ENCODE data around the gene CNPY4.

The CNPY4 gene

DNA sequence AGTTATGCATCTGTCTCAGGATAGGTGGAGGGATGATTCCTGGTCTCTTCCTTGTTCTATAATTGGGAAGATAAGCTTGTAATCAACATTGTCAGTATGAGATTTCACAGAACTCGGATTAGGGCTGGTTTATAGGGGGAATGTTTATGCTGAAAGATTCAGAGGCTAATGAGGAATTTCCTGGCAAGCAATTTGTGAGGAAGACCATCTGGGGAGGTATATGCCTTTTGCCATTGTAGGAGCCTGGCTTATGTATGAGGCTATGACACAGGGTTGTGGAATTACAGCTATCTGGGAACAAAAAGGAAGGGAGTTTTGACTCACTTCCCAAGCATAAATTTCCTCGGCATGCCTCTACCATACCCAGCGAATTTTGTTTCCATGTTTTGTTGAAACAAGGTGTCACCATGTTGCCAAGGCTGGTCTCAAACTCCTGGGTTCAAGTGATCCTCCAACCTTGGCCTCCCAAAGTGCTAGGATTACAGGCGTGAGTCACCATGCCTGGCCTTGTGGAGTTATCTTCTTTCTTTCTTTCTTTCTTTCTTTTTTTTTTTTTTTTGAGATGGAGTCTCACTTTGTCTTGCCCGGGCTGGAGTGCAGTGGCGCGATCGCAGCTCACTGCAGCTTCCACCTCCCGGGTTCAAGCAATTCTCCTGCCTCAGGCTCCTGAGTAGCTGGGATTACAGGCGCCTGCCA is 32.2 kb upstream of the CNPY4 start:
- ATAC-seq (replicated peaks; ENCODE audit: extremely low read depth, poor library complexity, severe bottlenecking): no peak
- H3K27ac Mint-ChIP-seq (ENCODE audit: low read depth): no peak overlapping the region
- no peaks in the 10 kb centered on the region for H3K27me3 Mint-ChIP-seq
- DNase-seq (ENCODE audit: low spot score in 2 of 2): no peak
- peaks cover 29% of the 10 kb centered on the region for H3K36me3 Mint-ChIP-seq (ENCODE audit: insufficient read depth)
- no peaks in the 10 kb centered on the region for H3K9me3 Mint-ChIP-seq
- H3K4me1 Mint-ChIP-seq: peaks cover 19% of the 10 kb centered on the region
- no peak overlapping the region for H3K4me3 Mint-ChIP-seq

DNA sequence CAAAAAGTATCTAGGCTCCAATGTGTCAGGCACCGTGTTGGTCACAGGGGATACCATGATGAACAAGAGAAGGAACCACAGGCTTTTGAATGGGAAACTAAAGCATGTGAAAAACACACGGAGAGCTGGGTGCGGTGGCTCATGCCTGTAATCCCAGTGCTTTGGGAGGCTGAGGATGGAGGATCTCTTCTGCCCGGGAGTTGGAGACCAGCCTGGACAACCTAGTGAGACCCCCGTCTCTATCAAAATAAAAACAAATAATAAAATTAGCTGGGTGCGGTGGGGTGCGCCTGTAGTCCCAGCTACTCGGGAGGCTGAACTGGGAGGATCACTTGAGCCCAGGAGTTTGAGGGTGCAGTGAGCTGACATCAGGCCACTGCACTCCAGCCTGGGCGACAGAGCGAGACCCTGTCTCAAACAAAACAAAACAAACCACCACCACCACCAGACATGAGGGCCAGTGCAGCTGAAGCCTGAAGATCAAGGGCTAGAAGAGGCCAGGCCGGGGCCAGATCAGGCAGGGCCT is 31.3 kb upstream of the CNPY4 start:
- Mint-ChIP-seq H3K4me1 (peaks cover 9% of the 10 kb centered on the region), H3K9me3 (no peaks in the 10 kb centered on the region), H3K27me3 (no peaks in the 10 kb centered on the region)

GRCh38 chr7:100088621-100089457 is 30.6 kb upstream of the CNPY4 start, which contains the start of gene COPS6:
TSS of gene COPS6 (plus strand) at chr7:100088969. CDS start at chr7:100088991, 22 bp downstream.
- Mint-ChIP-seq H3K4me3 (peak within 1 kb of the TSS; percentile 84), H3K36me3 (ENCODE audit: insufficient read depth) (peaks cover 40% of the 10 kb centered on the region)

More for the DNA sequence above, 31.3 kb upstream of the CNPY4 start:
- Mint-ChIP-seq H3K27ac (ENCODE audit: low read depth) (peak overlapping the region; percentile 78), H3K4me3 (peak overlapping the region; percentile 84), H3K36me3 (ENCODE audit: insufficient read depth) (peaks cover 34% of the 10 kb centered on the region)
- DNase-seq (ENCODE audit: low spot score in 2 of 2) (no peak), ATAC-seq (replicated peaks; ENCODE audit: extremely low read depth, poor library complexity, severe bottlenecking) (no peak)

GRCh38 chr7:100089458-100090196 is 29.8 kb upstream of the CNPY4 start:
- DNase-seq (ENCODE audit: low spot score in 2 of 2): no peak
- H3K27ac Mint-ChIP-seq (ENCODE audit: low read depth): peak overlapping the region; percentile 78
- peaks cover 44% of the 10 kb centered on the region for H3K36me3 Mint-ChIP-seq (ENCODE audit: insufficient read depth)
- H3K4me1 Mint-ChIP-seq: peaks cover 9% of the 10 kb centered on the region
- no peaks in the 10 kb centered on the region for H3K27me3 Mint-ChIP-seq
- no peak for ATAC-seq (replicated peaks; ENCODE audit: extremely low read depth, poor library complexity, severe bottlenecking)
- H3K4me3 Mint-ChIP-seq: peak overlapping the region; percentile 84
- no peaks in the 10 kb centered on the region for H3K9me3 Mint-ChIP-seq

More at GRCh38 chr7:100088621-100089457, 30.6 kb upstream of the CNPY4 start, which contains the start of gene COPS6:
- DNase-seq (ENCODE audit: low spot score in 2 of 2) (peak; percentile 76 to 80), ATAC-seq (replicated peaks; ENCODE audit: extremely low read depth, poor library complexity, severe bottlenecking) (peak; percentile 72)
- Mint-ChIP-seq H3K27ac (ENCODE audit: low read depth) (peak within 1 kb of the TSS; percentile 78), H3K4me1 (peaks cover 9% of the 10 kb centered on the region), H3K27me3 (no peaks in the 10 kb centered on the region), H3K9me3 (no peaks in the 10 kb centered on the region)

DNA sequence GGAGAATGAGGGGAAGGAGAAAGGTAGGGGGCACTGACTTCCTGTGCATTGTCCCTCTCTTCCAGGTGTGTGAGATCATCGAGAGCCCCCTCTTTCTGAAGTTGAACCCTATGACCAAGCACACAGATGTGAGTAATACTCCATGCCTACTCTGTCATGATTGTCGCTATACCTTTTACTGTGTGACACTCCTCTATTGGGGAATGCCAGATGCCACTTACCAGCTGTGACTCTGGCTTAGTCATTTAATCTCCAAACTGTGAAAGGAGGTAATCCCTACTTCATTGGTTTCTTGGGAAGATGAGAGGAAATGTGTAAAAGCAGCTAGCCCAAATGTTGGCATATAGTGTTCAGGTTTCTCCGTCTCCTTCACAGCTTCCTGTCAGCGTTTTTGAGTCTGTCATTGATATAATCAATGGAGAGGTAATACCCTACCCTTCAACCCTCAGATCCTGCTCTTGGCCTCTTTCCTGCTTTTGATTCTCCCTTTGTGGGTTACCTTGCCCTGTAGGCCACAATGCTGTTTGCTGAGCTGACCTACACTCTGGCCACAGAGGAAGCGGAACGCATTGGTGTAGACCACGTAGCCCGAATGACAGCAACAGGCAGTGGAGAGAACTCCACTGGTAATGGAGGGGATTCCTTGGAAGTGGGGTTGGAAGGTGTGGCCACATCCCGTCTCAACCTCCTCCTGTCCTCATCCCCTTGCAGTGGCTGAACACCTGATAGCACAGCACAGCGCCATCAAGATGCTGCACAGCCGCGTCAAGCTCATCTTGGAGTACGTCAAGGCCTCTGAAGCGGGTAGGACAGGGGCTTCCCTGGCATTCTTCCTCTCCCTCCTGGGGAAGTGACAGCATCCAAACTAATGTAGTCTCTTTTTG is 28.7 kb upstream of the CNPY4 start:
- no peak for ATAC-seq (replicated peaks; ENCODE audit: extremely low read depth, poor library complexity, severe bottlenecking)
- Mint-ChIP-seq H3K27me3 (no peaks in the 10 kb centered on the region), H3K4me3 (peak overlapping the region; percentile 23), H3K4me1 (peaks cover 9% of the 10 kb centered on the region), H3K27ac (ENCODE audit: low read depth) (no peak overlapping the region), H3K36me3 (ENCODE audit: insufficient read depth) (peaks cover 51% of the 10 kb centered on the region), H3K9me3 (no peaks in the 10 kb centered on the region)
- DNase-seq (ENCODE audit: low spot score in 2 of 2): no peak

- H3K36me3 Mint-ChIP-seq (ENCODE audit: insufficient read depth): peaks cover 56% of the 10 kb centered on the region
- no peaks in the 10 kb centered on the region for H3K27me3 Mint-ChIP-seq
- no peaks in the 10 kb centered on the region for H3K9me3 Mint-ChIP-seq
- no peak overlapping the region for H3K4me3 Mint-ChIP-seq
- H3K4me1 Mint-ChIP-seq: peaks cover 9% of the 10 kb centered on the region
- no peak for ATAC-seq (replicated peaks; ENCODE audit: extremely low read depth, poor library complexity, severe bottlenecking)
- H3K27ac Mint-ChIP-seq (ENCODE audit: low read depth): no peak overlapping the region
- DNase-seq (ENCODE audit: low spot score in 2 of 2): no peak
Measured at GRCh38 chr7:100091411-100092181, 27.8 kb upstream of the CNPY4 start.

GRCh38 chr7:100093054-100093453 is 26.4 kb upstream of the CNPY4 start:
- no peak for ATAC-seq (replicated peaks; ENCODE audit: extremely low read depth, poor library complexity, severe bottlenecking)

DNA sequence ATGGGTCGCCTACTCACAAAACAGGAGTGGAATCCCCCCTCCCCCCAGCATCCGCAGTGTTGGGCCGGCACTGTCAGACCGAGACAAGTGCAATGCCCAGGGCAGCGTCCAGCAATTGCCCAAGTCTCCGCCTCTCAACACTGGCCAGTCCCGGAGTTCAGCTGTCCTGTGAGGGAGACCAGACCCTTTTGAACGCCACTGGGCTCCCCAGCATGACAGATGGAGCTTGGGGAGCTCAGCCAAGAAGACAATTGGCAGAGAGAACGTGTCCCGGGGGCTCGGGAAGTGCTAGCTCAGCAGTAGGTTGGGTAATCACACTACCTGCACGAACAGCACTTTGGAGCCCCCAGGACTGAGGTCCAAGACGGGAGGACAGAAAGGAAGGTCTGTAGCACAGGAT is 25.9 kb upstream of the CNPY4 start:
- no peak overlapping the region for H3K27ac Mint-ChIP-seq (ENCODE audit: low read depth)
- peaks cover 23% of the 10 kb centered on the region for H3K4me1 Mint-ChIP-seq
- H3K27me3 Mint-ChIP-seq: no peaks in the 10 kb centered on the region
- no peak for DNase-seq (ENCODE audit: low spot score in 2 of 2)
- ATAC-seq (replicated peaks; ENCODE audit: extremely low read depth, poor library complexity, severe bottlenecking): no peak
- H3K9me3 Mint-ChIP-seq: no peaks in the 10 kb centered on the region
- peaks cover 67% of the 10 kb centered on the region for H3K36me3 Mint-ChIP-seq (ENCODE audit: insufficient read depth)
- no peak overlapping the region for H3K4me3 Mint-ChIP-seq

More at GRCh38 chr7:100093054-100093453, 26.4 kb upstream of the CNPY4 start:
- Mint-ChIP-seq H3K9me3 (no peaks in the 10 kb centered on the region), H3K27ac (ENCODE audit: low read depth) (no peak overlapping the region), H3K4me3 (no peak overlapping the region), H3K4me1 (peaks cover 18% of the 10 kb centered on the region), H3K27me3 (no peaks in the 10 kb centered on the region), H3K36me3 (ENCODE audit: insufficient read depth) (peaks cover 64% of the 10 kb centered on the region)
- no peak for DNase-seq (ENCODE audit: low spot score in 2 of 2)

GRCh38 chr7:100093925-100094486 is 25.4 kb upstream of the CNPY4 start:
- DNase-seq (ENCODE audit: low spot score in 2 of 2) (no peak), ATAC-seq (replicated peaks; ENCODE audit: extremely low read depth, poor library complexity, severe bottlenecking) (no peak)
- Mint-ChIP-seq H3K36me3 (ENCODE audit: insufficient read depth) (peaks cover 67% of the 10 kb centered on the region), H3K9me3 (no peaks in the 10 kb centered on the region), H3K27me3 (no peaks in the 10 kb centered on the region), H3K27ac (ENCODE audit: low read depth) (no peak overlapping the region), H3K4me1 (peaks cover 28% of the 10 kb centered on the region), H3K4me3 (no peak overlapping the region)

GRCh38 chr7:100095289-100095688 is 24.1 kb upstream of the CNPY4 start:
- H3K36me3 Mint-ChIP-seq (ENCODE audit: insufficient read depth): peaks cover 69% of the 10 kb centered on the region
- ATAC-seq (replicated peaks; ENCODE audit: extremely low read depth, poor library complexity, severe bottlenecking) (no peak), DNase-seq (ENCODE audit: low spot score in 2 of 2) (no peak)
- no peaks in the 10 kb centered on the region for H3K27me3 Mint-ChIP-seq
- H3K4me3 Mint-ChIP-seq: no peak overlapping the region
- H3K4me1 Mint-ChIP-seq: peaks cover 32% of the 10 kb centered on the region
- no peaks in the 10 kb centered on the region for H3K9me3 Mint-ChIP-seq
- H3K27ac Mint-ChIP-seq (ENCODE audit: low read depth): no peak overlapping the region

DNA sequence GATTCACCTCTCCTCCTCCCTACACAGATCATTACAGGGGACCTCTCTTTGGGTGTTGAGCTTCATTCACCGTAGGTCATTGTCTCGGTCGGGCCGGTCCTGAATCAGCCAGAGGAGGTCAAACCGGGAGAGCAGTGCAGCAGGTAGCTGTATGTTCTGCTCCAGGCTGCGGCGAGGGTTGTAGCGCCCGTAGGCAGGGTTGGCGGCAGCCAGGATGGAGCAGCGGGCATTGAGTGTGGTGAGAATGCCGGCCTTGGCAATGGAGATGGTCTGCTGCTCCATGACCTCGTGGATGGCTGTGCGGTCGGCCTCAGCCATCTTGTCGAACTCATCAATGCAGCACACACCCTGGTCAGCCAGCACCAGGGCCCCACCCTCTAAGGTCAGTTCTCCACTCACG is 23.7 kb upstream of the CNPY4 start:
- H3K27me3 Mint-ChIP-seq: no peaks in the 10 kb centered on the region
- no peaks in the 10 kb centered on the region for H3K9me3 Mint-ChIP-seq
- DNase-seq (ENCODE audit: low spot score in 2 of 2) (no peak), ATAC-seq (replicated peaks; ENCODE audit: extremely low read depth, poor library complexity, severe bottlenecking) (no peak)
- H3K4me1 Mint-ChIP-seq: peaks cover 32% of the 10 kb centered on the region
- H3K36me3 Mint-ChIP-seq (ENCODE audit: insufficient read depth): peaks cover 73% of the 10 kb centered on the region
- H3K4me3 Mint-ChIP-seq: no peak overlapping the region
- no peak overlapping the region for H3K27ac Mint-ChIP-seq (ENCODE audit: low read depth)
